ENCODE measurements around the gene C2CD2L. TPM values are rescaled to one million over a fixed set of nuclear protein-coding genes. Genes with fewer than 3 reads are reported as not detected.

The C2CD2L gene
- total RNA-seq, 1 experiment from 2014 or later = 13.5 TPM

- H3K36me3 Mint-ChIP-seq (ENCODE audit: insufficient read depth, unreplicated experiment) = peaks cover 51% of the 10 kb centered on the region
- peak overlapping the region; percentile 89 for H3K4me3 Mint-ChIP-seq (ENCODE audit: unreplicated experiment)
- H3K27ac Mint-ChIP-seq (ENCODE audit: low read depth, unreplicated experiment) = peak overlapping the region; percentile 89
- TF ChIP-seq, protein P1, sequence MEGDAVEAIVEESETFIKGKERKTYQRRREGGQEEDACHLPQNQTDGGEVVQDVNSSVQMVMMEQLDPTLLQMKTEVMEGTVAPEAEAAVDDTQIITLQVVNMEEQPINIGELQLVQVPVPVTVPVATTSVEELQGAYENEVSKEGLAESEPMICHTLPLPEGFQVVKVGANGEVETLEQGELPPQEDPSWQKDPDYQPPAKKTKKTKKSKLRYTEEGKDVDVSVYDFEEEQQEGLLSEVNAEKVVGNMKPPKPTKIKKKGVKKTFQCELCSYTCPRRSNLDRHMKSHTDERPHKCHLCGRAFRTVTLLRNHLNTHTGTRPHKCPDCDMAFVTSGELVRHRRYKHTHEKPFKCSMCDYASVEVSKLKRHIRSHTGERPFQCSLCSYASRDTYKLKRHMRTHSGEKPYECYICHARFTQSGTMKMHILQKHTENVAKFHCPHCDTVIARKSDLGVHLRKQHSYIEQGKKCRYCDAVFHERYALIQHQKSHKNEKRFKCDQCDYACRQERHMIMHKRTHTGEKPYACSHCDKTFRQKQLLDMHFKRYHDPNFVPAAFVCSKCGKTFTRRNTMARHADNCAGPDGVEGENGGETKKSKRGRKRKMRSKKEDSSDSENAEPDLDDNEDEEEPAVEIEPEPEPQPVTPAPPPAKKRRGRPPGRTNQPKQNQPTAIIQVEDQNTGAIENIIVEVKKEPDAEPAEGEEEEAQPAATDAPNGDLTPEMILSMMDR (IDR thresholded peaks at IDR 0.05; ENCODE audit: unreplicated experiment) = peak; percentile 1
- ChIA-PET CTCF (interaction anchor here (0.6 to 3.3 kb wide), 11 partner anchors 10 to 380 kb away, joined by 3 to 19 read pairs (median 5); partner anchors contain the start of genes C2CD2L, HMBS and HYOU1), POLR2A (interaction anchor here (0.6 to 5.5 kb wide), 29 partner anchors 7 to 747 kb away, joined by 3 to 59 read pairs (median 4); partner anchors contain the start of genes C2CD2L, CBL, CENATAC and DPAGT1)
- DNase-seq (ENCODE audit: unreplicated experiment) = peak; percentile 100
- BruUV-seq (replicated peaks) = TSS peak; percentile 68
- no peaks in the 10 kb centered on the region for H3K9me3 Mint-ChIP-seq (ENCODE audit: unreplicated experiment)
- no peaks in the 10 kb centered on the region for H3K27me3 Mint-ChIP-seq (ENCODE audit: insufficient read depth, unreplicated experiment)
- intact Hi-C loops (cut with micrococcal nuclease) = loop anchor here (1.0 kb wide), 1 partner anchor 228 kb away; no protein-coding TSS in a partner anchor
- H3K4me1 Mint-ChIP-seq (ENCODE audit: insufficient read depth, unreplicated experiment) = peaks cover 26% of the 10 kb centered on the region
Measured at GRCh38 chr11:119095066-119095880, 11.9 kb upstream of the C2CD2L start.

- peaks cover 53% of the 10 kb centered on the region for H3K36me3 Mint-ChIP-seq (ENCODE audit: insufficient read depth, unreplicated experiment)
- POLR2A ChIA-PET = interaction anchor here (0.7 to 1.5 kb wide), 4 partner anchors 32 to 153 kb away, joined by 3 read pairs; partner anchors contain the start of genes HYOU1, RPS25, TRAPPC4 and VPS11
- CTCF ChIA-PET = interaction anchor here (0.6 to 1.6 kb wide), 10 partner anchors 10 to 458 kb away, joined by 3 to 6 read pairs (median 4); partner anchors contain the start of gene TRAPPC4
- intact Hi-C loops (cut with micrococcal nuclease) = loop anchor here (2.0 to 10.0 kb wide), 5 partner anchors 21 to 185 kb away; partner anchors contain the start of genes HINFP, HYOU1, RPS25 and TRAPPC4
- no peaks in the 10 kb centered on the region for H3K9me3 Mint-ChIP-seq (ENCODE audit: unreplicated experiment)
- H3K27ac Mint-ChIP-seq (ENCODE audit: low read depth, unreplicated experiment) = peak overlapping the region; percentile 99
- H3K27me3 Mint-ChIP-seq (ENCODE audit: insufficient read depth, unreplicated experiment) = no peaks in the 10 kb centered on the region
- peaks cover 16% of the 10 kb centered on the region for H3K4me1 Mint-ChIP-seq (ENCODE audit: insufficient read depth, unreplicated experiment)
- DNase-seq (ENCODE audit: unreplicated experiment) = no peak
- TF ChIP-seq, protein P1 (IDR thresholded peaks at IDR 0.05; ENCODE audit: unreplicated experiment) = no peak
- no peak overlapping the region for H3K4me3 Mint-ChIP-seq (ENCODE audit: unreplicated experiment)
- no TSS peak for BruUV-seq (replicated peaks)
Measured at GRCh38 chr11:119099711-119100110, 7.4 kb upstream of the C2CD2L start.

DNA sequence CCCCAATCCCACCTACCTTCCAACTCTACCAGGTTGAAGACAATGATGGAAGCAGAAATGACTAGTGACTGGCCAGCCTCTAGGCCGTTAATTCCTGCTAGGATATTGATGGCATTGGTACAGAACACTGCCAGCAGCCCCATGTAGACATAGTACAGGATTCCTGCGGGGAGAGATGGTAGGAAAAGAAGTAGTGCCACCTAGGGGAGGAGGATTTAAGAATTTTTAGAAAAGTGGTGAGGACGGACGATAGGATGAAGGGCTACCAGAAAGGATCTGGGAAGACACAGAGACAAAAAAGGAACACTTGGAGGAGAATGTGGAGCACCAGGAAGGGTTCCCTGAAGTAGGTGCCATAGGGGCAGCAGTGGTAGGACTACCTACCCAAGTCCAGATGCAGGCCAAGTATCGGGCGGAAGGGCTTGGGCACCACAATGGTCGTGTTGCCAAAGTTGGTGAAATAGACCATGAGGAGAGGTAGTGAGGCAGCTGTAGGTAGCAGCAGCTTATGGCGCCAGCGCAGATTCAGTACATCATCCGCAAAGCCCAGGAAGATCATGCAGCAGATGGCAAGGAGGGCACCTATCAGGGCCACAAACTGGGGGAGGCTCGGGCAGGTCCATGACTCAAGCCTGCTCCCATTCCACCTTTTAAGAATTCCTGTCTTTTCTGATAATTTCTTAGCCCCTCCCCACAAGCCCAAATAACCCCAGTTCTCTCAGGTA lies 6.7 kb upstream of the C2CD2L start:
- H3K27ac Mint-ChIP-seq (ENCODE audit: low read depth, unreplicated experiment) = peak overlapping the region; percentile 99
- ChIA-PET CTCF (interaction anchor here (0.6 to 1.6 kb wide), 11 partner anchors 9 to 459 kb away, joined by 3 to 6 read pairs (median 4); partner anchors contain the start of gene TRAPPC4), POLR2A (interaction anchor here (0.7 to 1.5 kb wide), 4 partner anchors 33 to 153 kb away, joined by 3 read pairs; partner anchors contain the start of genes HYOU1, RPS25, TRAPPC4 and VPS11)
- DNase-seq (ENCODE audit: unreplicated experiment) = peak; percentile 67
- no peaks in the 10 kb centered on the region for H3K9me3 Mint-ChIP-seq (ENCODE audit: unreplicated experiment)
- peak overlapping the region; percentile 78 for H3K4me3 Mint-ChIP-seq (ENCODE audit: unreplicated experiment)
- no peaks in the 10 kb centered on the region for H3K27me3 Mint-ChIP-seq (ENCODE audit: insufficient read depth, unreplicated experiment)
- intact Hi-C loops (cut with micrococcal nuclease) = loop anchor here (2.0 to 10.0 kb wide), 5 partner anchors 20 to 184 kb away; partner anchors contain the start of genes HINFP, HYOU1, RPS25 and TRAPPC4
- BruUV-seq (replicated peaks) = no TSS peak
- TF ChIP-seq, protein P1 (IDR thresholded peaks at IDR 0.05; ENCODE audit: unreplicated experiment) = peak; percentile 51
- peaks cover 46% of the 10 kb centered on the region for H3K36me3 Mint-ChIP-seq (ENCODE audit: insufficient read depth, unreplicated experiment)
- peaks cover 16% of the 10 kb centered on the region for H3K4me1 Mint-ChIP-seq (ENCODE audit: insufficient read depth, unreplicated experiment)

Measured in MCF 10A (cell line).